NCI-H187 (cell line): ENCODE measurements around the gene NPIPA8.
"Not testable (repeated sequence)": the region's sequence is repeated elsewhere in the genome, so short reads cannot be mapped to it uniquely, and the experiment has no call there.

Experiments used
- DNase-seq, 2 experiments: peaks; one replicate each; lab custom pipeline; 2025; lab: John Stamatoyannopoulos, UW

The NPIPA8 gene

DNA sequence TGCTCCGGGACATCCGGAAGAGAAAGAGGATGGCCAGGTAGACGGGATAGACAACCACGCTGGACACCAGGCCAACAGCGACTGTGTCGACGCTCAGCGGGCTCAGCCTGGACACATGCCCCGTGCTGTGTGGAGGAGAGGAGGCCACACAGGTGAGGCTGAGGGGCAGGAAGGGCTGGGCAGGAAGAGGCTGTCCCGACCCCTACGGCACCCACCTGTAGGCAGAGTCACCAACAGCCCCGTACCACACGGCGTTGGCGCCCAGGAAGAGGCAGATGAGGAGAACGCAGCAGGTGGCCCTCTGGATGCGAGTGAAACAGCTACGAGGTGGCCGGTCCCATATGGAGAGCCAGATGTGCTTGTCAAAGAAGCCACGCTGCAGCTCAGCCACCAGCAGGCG is at the start of gene NPIPA8:
TSS of gene NPIPA8 (minus strand) at position 101 of the 400 bp plus-strand sequence. CDS start 4,074 bp downstream, outside the sequence.
- DNase-seq: not testable (repeated sequence)

DNA sequence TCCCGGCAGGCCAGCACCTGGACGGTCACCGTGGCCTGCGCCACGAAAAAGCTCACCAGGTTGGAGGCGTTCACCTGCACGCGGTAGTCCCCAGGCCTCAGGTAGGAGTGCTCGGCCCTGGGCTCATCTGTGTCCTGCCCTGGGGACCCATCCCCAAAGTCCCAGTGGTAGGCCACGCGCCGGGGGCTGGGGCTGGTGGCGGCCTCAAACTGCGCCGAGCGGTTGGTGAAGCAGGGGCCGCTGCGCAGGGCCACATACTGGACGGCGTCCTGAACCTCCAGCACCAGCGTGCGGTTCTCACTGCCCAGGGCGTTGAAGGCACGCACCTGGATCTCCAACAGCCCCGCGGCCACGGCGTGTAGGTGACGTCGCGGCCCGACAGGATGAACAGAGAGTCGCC is 48.7 kb upstream of the NPIPA8 start:
- not testable (repeated sequence) for DNase-seq

DNA sequence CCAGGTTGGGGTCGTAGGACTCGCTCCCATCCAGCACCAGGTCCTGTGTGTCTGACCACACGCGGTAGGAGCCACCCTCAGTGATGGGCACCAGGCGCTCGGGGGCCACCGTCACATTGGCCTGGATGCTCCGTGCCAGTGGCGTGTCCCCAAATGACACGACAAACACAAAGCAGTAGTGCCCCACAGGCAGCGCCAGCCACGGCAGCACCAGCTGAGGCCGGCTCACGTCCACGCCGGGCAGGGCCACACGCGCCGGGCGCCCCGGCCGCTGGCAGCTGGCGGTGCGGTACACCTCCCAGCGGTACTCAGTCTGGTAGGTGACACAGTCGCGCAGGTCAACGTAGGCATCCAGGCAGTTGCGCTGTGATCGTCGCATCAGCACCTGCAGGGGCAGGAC is 48.3 kb upstream of the NPIPA8 start:
- not testable (repeated sequence) for DNase-seq

DNA sequence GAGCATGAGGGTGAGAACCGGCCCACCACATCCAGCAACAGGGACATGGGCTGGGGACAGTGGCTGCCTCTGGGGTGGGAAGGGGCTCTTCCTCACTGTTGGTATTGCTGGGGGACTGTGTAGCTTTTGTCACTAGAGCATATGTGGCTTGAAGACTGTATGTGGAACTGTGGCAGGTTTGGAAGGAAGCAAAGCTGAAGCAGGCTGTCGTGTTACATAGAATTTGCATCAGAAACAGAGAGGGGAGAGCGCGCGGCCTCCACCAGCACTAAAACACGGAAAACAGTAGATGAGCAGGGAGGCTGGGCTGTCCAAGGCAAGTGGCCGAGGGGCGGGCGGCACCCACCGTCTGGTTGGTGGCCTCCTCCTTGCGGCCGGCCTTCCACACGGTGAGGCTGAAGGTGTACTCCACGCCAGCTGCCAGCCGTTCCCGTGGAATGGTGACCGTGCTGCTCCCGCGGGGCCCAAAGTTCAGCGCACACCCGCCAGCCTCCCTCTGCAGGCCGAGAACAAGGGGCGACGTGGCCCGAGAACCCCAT is 47.6 kb upstream of the NPIPA8 start:
- DNase-seq: not testable (repeated sequence)

DNA sequence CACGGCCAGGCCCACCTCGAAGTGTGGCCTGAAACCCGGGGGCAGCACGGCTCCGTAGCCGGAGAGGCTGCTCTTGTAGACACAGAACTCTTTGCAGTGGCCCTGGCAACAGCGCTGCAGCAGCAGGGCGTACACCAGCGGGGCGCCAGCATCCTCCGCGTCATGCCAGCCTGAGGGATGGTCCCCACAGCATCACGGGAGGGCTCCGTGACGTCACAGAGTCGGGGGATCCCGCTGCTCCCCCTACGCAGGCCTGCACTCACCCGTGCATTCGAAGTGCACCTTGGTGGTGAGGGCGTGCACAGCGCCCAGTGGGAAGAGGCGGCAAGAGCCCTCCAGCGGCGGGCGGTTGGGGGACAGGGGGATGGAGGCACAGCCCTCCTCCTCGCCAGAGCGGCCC is 46.2 kb upstream of the NPIPA8 start:
- DNase-seq: not testable (repeated sequence)

DNA sequence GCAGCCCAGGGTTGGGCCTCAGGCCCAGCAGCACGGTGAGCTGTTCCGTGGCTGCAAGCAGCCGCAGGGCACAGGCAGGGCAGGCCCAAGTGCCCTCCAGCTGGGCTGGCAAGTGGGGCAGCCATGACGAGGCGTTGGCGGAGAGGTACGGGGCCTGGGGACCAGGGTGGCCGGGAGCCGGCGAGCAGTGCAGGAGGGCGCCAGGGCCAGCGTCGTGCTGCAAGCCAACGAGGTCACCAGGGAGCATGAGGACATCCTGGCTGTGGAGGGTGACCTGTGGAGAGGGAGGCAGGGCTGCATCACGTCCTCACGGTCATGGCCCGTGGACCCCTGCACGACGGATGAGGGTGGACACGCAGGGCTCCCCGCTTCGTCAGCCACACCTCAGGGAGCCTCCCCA is 11.2 kb upstream of the NPIPA8 start:
- DNase-seq: not testable (repeated sequence)

DNA sequence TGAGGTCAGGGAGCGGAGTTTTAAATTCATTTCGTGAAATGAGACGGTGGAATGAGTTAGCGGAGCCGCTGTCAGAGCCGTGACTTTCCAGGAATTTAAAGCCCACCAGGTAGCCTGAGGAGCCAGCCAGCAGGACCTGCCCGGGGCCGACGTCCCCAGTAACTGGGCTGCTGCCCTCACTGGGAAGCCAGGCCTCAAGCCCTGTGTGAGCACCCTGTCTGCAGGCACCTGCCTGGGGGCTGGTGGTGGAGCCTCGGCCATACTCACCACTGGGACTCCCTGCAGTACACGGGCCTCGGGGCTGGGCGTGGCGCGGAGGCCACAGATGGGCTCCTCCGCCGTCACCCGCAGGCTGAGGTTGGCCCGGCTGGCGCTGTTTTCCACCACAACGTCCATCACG is 10.5 kb upstream of the NPIPA8 start:
- DNase-seq: not testable (repeated sequence)

DNA sequence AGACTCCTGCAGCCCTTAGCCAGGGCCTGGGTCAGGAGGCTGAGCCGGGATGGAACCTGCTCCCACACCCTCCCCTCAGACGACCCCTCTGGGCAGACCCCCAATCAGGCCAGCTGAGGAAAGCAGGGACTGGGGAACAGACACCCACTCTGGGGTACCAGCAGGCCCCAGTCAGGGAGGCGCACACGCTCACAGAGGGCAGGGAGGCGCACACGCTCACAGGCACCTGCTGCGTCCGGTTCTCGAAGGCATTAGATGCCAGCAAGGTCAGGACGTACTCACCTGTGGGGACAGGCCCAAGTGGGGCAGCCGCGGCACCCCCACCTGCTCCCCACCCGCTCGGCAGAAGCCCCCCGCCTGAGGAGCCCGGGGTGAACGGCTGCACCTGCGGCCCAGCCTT is 8.1 kb upstream of the NPIPA8 start:
- DNase-seq: not testable (repeated sequence)

DNA sequence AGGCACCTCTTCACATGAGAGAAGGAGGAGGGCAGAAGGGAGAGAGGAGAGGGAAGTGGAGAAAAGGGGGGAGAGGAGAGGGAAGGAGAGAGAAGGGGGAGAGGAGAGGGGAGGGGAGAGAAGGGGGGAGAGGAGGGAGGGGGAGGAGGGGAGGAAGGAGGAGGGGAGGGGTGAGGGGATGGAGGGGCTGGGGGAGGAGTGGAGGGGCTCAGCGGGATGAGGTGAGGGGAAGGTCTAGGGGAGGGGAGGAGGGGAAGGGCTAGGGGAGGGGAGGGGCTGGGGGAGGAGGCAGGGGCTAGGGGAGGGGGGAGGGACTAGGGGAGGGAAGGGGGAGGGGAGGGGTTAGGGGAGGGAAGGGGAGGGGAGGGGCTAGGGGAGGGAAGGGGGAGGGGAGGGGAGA is 5.5 kb upstream of the NPIPA8 start:
- DNase-seq: not testable (repeated sequence)

DNA sequence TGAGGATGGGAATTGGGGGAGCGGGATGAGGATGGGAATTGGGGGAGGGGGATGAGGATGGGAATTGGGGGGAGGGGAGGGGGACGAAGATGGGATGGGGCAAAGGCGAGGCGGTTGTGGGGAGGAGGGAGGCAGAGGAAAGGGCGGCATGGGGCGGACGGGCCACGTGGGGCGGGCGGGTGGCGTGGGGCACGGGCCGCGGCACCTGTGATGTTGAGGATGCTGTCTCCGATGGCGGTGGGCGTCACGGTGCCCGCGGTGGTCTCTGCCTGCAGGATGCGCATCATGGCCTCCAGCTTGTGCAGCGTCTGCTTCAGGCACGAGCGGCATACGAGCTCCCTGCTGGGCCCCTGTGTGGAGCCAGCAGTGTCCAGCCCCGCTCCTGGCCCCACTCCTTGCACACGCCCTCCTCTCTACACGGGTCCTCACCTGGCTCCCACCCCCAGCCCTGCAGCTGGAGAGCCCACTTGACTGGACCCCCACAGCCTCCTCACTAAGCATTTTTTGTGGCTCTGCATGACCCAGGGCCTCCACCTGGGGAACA is 5.0 kb upstream of the NPIPA8 start:
- not testable (repeated sequence) for DNase-seq

DNA sequence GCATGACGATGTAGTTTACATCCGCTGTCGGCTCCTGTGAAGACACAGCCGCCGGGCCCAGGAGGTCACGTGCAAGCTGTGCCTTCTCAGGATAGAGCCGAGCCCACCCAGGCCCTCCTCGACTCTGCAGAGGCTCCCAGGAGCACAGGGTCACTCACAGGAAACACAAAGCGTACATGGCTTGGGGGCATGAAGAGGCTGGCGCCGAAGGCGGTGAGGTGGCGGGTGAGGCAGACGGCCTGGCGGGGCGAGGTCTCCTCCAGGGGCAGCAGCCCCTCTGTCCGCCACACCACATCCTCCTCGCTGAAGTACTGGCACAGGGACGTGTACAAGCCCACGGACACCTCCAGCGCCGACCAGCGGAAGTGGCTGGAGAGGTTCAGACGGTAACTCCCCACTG is 2.7 kb upstream of the NPIPA8 start:
- not testable (repeated sequence) for DNase-seq

DNA sequence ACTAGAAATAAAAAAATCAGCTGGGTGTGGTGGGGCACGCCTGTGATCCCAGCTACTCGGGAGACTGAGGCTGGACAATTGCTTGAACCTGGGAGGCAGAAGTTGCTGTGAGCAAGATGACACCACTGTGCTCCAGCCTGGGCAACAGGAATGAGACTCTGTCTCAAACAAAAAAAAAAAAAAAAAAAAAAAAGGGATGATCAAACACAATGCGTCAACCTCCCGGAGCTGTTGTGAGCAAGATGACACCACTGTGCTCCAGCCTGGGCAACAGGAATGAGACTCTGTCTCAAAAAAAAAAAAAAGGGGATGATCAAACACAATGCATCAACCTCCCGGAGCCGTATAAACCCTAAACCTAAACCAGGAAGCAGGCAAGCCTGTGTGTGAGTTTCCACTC is 24.7 kb downstream of the NPIPA8 start:
- not testable (repeated sequence) for DNase-seq

DNA sequence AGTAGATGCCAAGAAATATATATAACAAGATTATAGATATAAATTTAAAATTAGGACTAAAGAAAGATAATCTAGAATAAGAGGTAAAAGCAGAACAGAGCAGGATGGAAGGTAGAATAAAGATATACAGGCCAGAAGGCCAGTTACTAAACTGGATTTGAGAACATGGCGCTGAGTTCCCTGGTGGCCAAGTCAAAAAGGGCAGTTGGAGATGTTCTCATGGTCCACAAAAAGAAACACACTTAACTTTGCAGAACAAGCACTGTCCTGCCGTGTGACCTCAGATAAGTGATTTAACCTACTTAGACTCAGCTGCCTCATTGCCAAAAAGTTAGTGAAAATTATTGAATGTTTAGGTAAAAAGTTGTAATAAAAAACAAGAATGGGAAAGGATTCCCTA is 27.4 kb downstream of the NPIPA8 start:
- DNase-seq: not testable (repeated sequence)

DNA sequence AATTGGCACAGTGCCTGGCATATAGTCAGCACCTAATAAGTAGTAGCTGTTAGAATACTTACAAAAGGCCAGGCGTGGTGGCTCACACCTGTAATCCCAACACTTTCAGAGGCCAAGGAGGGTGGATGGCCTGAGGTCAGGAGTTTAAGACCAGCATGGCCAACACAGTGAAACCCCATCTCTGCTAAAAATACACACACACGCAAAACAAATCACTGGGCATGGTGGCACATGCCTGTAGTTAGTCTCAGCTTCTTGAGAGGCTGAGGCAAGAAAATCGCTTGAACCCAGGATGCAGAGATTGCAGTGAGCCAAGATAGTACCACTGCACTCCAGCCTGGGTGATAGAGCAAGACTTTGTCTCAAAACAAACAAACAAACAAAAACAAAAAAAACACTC is 29.3 kb downstream of the NPIPA8 start:
- DNase-seq: not testable (repeated sequence)

DNA sequence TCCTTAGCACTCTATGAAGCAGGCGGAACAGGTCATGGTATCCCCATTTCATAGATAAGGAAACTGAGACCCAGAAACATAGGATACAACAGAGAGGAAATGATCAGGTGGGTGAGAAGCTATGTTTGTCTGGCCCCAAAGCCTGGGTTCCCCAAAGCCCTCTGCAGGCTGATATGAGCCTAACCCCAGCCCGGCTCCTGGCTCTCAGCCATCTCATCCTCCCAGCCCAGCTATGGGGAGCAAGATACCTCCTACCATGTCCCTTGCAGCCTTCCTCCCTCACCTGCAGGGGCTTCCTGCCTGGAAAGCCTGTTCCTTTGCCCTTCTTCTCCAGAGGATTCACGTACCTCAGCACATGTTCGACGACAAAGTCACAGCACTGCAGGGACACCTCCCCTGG is 30.5 kb downstream of the NPIPA8 start:
- not testable (repeated sequence) for DNase-seq

DNA sequence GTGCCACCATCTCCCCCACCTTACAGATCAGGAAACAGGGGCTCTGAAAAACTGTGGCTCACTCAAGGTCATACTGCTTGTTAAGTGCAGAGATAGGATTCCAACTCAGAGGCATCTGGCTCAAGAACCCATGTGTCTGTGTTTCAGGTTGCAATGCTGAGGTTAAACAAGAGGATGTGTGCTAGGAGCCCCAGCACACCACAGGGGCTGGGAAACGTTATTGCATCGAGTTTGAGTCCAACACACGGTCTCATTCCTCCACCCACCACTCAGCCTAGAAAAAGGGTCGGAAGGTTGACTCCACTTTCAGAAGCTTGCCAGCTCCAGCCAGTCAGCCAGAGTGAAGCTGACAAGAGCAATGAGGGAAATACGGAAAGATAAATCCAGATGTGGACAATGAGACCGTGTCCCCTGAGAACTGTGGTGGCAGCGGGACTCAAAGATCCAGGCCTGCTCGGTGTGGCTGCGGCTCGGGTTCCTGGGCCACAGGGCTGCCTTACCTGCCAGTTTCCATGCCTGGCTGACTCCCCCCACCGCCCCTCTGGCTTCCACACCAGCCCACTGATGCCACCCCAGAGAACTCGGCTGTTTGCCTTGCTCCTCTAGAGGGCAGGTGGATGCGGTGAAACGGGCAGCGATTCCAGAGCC is 33.4 kb downstream of the NPIPA8 start:
- DNase-seq: not testable (repeated sequence)

DNA sequence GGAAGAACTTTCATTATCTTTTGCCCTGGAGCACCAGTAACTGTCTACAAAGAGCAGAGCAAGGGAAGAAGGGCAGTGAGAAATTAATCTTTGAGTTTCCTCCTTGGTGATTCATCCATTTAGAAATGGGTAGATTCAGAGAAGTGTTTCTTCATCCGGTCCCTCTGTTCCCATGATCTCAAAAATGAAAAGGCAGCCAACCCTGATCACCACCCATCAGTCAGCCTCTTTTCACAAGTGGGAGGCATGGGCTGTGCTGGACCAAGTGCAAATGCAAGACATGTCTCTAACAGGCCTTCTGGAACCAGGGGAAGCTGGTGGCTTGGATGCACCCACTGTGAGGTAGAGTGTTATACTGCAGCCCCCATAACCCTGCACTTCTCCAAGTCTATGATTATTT is 38.8 kb downstream of the NPIPA8 start:
- not testable (repeated sequence) for DNase-seq

DNA sequence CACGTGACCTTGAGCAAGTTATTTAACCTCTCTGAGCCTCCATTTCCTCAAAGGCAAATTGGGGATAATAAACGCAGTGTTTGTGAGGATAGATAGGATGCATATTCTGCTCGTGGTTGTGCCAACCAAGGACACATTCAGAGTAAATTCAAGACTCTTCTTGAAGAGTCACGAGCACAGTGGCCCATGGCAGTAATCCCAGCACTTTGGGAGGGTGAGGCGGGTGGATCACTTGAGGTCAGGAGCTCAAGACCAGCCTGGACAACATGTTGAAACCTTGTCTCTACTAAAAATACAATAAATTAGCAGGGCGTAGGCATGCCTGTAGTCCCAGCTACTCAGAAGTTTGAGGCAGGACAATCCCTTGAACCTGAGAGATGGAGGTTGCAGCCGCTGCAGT is 39.6 kb downstream of the NPIPA8 start:
- DNase-seq: not testable (repeated sequence)

DNA sequence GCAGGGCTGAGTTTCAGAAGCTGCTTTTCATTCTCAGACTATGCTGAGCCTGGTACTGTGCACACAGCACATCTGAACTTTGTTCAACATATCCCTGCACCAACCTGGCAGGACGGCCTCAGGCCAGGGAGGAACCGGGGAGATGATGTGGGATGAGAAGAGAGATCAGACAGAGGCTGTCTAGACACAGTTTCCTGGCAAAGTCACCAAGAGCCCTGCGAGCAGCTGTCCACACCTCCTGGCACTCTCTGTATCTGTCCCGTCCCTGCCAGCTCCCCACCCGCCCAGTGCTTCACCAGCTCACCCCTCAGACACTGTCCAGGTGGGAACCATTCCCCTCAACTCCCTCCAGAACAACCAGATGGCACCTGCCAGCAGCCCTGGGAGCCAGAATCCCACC is 42.2 kb downstream of the NPIPA8 start:
- DNase-seq: not testable (repeated sequence)

DNA sequence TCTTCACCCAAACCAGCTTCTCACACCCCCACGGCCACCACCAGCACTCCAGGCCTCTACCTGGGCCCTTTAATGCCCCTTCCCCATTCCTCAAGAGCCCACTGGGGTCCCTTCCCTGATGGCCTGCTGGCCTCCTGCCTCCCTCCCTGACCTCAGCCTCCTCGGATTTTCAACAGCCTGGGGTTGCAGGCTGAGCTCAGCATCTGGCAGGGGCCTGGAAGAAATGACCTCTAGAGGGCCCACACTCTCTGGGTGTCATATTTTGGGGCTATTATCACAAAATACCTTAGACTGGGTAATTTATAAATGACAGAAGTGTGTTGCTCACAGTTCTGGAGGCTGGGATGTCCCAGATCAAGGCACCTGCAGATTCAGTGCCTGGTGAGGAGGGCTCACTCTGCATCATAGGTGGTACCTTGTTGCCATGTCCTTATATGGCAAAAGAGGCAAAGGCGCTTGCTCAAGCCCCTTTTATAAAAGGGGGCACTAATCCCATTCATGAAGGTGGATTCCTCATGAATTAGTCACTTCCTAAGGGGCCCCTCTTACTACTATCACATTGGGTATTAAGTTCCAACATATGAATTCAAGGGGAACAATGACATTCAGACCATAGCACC is 43.1 kb downstream of the NPIPA8 start:
- not testable (repeated sequence) for DNase-seq

DNA sequence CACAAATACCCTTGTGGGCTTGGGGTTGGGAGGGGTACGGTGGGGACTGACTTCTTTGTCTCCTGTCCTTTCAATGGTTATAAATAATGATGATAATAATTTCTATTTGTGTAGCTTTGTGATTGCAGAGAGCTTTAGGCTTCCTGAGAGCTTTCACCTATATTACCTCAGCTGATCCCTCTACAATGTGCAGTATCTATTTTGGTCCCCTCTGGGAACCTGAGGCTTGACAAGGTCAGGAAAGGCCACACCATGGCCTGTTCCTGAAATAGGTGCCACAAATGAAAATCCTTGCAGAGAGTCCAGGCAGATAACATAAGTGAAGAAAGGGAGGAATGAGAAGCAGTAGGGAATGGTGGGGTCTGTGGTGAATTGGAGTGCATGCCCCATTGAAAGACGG is 45.6 kb downstream of the NPIPA8 start:
- not testable (repeated sequence) for DNase-seq

DNA sequence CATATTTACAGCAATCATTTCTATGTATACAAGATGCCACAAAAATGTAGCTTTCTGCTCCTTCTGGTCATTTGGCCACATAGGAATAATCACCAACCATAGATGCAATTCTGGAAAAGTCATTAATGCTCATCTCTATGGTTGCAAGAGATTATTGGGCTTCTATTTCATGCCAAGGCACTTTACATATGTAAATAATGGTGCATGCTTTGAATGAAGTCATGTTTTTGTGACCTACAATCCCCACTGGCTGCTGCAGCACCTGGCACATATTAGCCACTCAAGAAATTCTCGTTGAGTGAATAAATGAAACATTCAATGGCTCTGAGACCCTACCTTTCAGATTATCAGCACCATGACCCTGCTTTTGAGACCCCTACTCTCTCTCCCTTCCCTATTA is 50.2 kb downstream of the NPIPA8 start:
- DNase-seq: not testable (repeated sequence)

DNA sequence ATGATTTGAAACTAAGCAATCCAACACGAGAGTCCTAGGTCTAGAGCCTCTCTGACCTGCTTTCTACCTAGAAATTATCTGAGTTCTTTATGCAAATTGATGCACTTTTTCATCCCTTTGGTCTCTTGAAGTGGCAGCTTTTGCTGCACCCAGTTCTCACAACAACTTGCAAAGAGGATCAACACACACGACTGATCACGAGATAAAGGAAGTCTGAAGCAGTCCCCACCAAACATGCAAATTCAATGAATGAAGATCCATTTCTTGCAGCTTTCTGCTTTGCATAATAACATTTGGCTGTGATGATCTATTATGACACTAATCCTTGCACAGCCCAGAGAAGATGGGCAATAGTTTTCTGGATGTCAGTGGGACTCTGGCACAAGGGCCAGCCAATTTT is 56.2 kb downstream of the NPIPA8 start:
- not testable (repeated sequence) for DNase-seq
